ENCODE measurements around the gene AIDA. TPM values are rescaled to one million over a fixed set of nuclear protein-coding genes. Genes with fewer than 3 reads are reported as not detected.

The AIDA gene
- total RNA-seq, 4 donors from 2014 or later, result 48.2 to 61.9 (median 52.7) TPM

- Histone ChIP-seq H3K4me3 (replicated peaks in 1 of 3) (peak overlapping the region; percentile 61 to 78 (median 70)), H3K27me3 (no peaks in the 10 kb centered on the region), H3K4me1 (peaks cover 3 to 11% of the 10 kb centered on the region in 2 donors), H3K27ac (peak overlapping the region; percentile 88 to 92 (median 89)), H3K36me3 (peaks cover 2 to 4% of the 10 kb centered on the region in 2 donors), H3K9me3 (no peaks in the 10 kb centered on the region)
- 4% methylated on average over 5 of the region's 5 CpGs for WGBS, 2 donors
- DNase-seq, result no peak
- intact Hi-C loops (cut with DNase I), result loop anchor here (5.0 kb wide), 1 partner anchor 68 kb away; the partner anchor contains the start of genes AIDA and BROX
- TF ChIP-seq CTCF (IDR thresholded peaks at IDR 0.05) (no peak), POLR2A (IDR thresholded peaks at IDR 0.05) (no peak)
Observed at GRCh38 chr1:222644636-222644980, 67.7 kb downstream of the AIDA start.

- intact Hi-C loops (cut with DNase I), result loop anchor here (5.0 kb wide), 1 partner anchor 68 kb away; the partner anchor contains the start of genes AIDA and BROX
- peak; percentile 97 to 98 for DNase-seq
- H3K36me3 ChIP-seq, result no peaks in the 10 kb centered on the region
- H3K27ac ChIP-seq, result peak overlapping the region; percentile 88 to 92 (median 89)
- no peaks in the 10 kb centered on the region for H3K27me3 ChIP-seq
- peaks cover 3 to 11% of the 10 kb centered on the region in 2 donors for H3K4me1 ChIP-seq
- H3K4me3 ChIP-seq (replicated peaks in 1 of 3), result peak overlapping the region; percentile 61 to 78 (median 70)
- 0 to 1% methylated on average over 35 to 42 of the region's 42 CpGs for WGBS, 2 donors
- TF ChIP-seq CTCF (IDR thresholded peaks at IDR 0.05) (peak in 1 of 6 experiments; percentile 22), POLR2A (IDR thresholded peaks at IDR 0.05) (peak in 1 of 2 donors; percentile 71)
- H3K9me3 ChIP-seq, result no peaks in the 10 kb centered on the region
Observed at GRCh38 chr1:222643938-222644635, 68.2 kb downstream of the AIDA start.

GRCh38 chr1:222643606-222643937, 68.7 kb downstream of the AIDA start:
- no peaks in the 10 kb centered on the region for H3K36me3 ChIP-seq
- DNase-seq, result peak in 1 of 2 donors; percentile 15
- peaks cover 3 to 11% of the 10 kb centered on the region in 2 donors for H3K4me1 ChIP-seq
- intact Hi-C loops (cut with DNase I), result loop anchor here (5.0 kb wide), 1 partner anchor 69 kb away; the partner anchor contains the start of genes AIDA and BROX
- WGBS, 2 donors, result 6 to 10% methylated on average over 10 of the region's 10 CpGs
- H3K27me3 ChIP-seq, result no peaks in the 10 kb centered on the region
- H3K4me3 ChIP-seq (replicated peaks in 1 of 3), result peak overlapping the region; percentile 45 to 78 (median 70)
- TF ChIP-seq POLR2A (IDR thresholded peaks at IDR 0.05), result no peak
- no peak for TF ChIP-seq CTCF (IDR thresholded peaks at IDR 0.05)
- H3K27ac ChIP-seq, result peak overlapping the region; percentile 88 to 92 (median 89)
- H3K9me3 ChIP-seq, result no peaks in the 10 kb centered on the region

GRCh38 chr1:222642468-222642867, 69.8 kb downstream of the AIDA start:
- TF ChIP-seq CTCF (IDR thresholded peaks at IDR 0.05) (no peak), POLR2A (IDR thresholded peaks at IDR 0.05) (no peak)
- Histone ChIP-seq H3K36me3 (no peaks in the 10 kb centered on the region), H3K27me3 (no peaks in the 10 kb centered on the region), H3K9me3 (no peaks in the 10 kb centered on the region), H3K4me1 (peaks cover 3 to 11% of the 10 kb centered on the region in 2 donors), H3K4me3 (replicated peaks in 1 of 3) (no peak overlapping the region), H3K27ac (no peak overlapping the region)
- WGBS, 2 donors, result 76 to 96% methylated on average over 1 of the region's 1 CpG
- intact Hi-C loops (cut with DNase I), result loop anchor here (5.0 kb wide), 1 partner anchor 70 kb away; the partner anchor contains the start of genes AIDA and BROX
- no peak for DNase-seq

Measured in thyroid gland (tissue), 4 donors.